SK-N-SH (cell line): ENCODE results near the gene SERPINI1.

Source experiments
- CHD2 ChIP-seq: fragments of 150-350 bp; IDR thresholded peaks from 2 replicates; pipeline ENCODE4 v1.6.1; 2018; ENCODE audit warnings: low read length; ENCODE audit not compliant: partially characterized antibody
- CTCF ChIP-seq: fragments of 200-600 bp; sonication (generic); IDR thresholded peaks from 2 replicates; pipeline ENCODE4 v1.6.1; 2017; ENCODE audit warnings: antibody characterized with exemption, mild to moderate bottlenecking, moderate library complexity
- EZH2phosphoT487 ChIP-seq: fragments of 200-600 bp; sonication (generic); IDR thresholded peaks from 2 replicates; pipeline ENCODE4 v1.6.1; 2017; ENCODE audit warnings: low read depth, mixed run types, mild to moderate bottlenecking, antibody characterized with exemption, moderate library complexity, borderline replicate concordance
- GATA2 ChIP-seq: sonication (generic); formaldehyde crosslinking; IDR thresholded peaks from 2 replicates; pipeline ENCODE4 v1.5.0; 2020; ENCODE audit warnings: mild to moderate bottlenecking, missing genetic modification reagents
- MXI1 ChIP-seq: IDR thresholded peaks from 2 replicates; pipeline ENCODE4 v1.6.1; 2012; ENCODE audit warnings: mild to moderate bottlenecking, low read depth, low read length, improper control_type of control experiment
- REST ChIP-seq: IDR thresholded peaks from 2 replicates; pipeline ENCODE4 v1.6.1; 2012; ENCODE audit warnings: mild to moderate bottlenecking, low read depth, low read length, moderate library complexity
- RFX5 ChIP-seq: IDR thresholded peaks from 2 replicates; pipeline ENCODE4 v1.6.1; 2012; ENCODE audit warnings: mild to moderate bottlenecking, improper control_type of control experiment, low read length
- SIN3A ChIP-seq: IDR thresholded peaks from 2 replicates; pipeline ENCODE4 v1.6.1; 2012; ENCODE audit warnings: low read depth, mild to moderate bottlenecking, low read length, moderate library complexity, borderline replicate concordance
- TAF1 ChIP-seq: IDR thresholded peaks from 2 replicates; pipeline ENCODE4 v1.6.1; 2012; ENCODE audit warnings: low read depth, mild to moderate bottlenecking, low read length, moderate library complexity, borderline replicate concordance
- USF1 ChIP-seq: IDR thresholded peaks from 2 replicates; pipeline ENCODE4 v1.4.0; 2012; ENCODE audit warnings: low read depth, borderline replicate concordance
- USF2 ChIP-seq: fragments of 150-350 bp; IDR thresholded peaks from 2 replicates; pipeline ENCODE4 v1.6.1; 2017; ENCODE audit warnings: antibody characterized with exemption, low read length, low read depth, borderline replicate concordance
- YY1 ChIP-seq: IDR thresholded peaks from 2 replicates; pipeline ENCODE4 v1.4.0; 2012; ENCODE audit warnings: low read depth, mild to moderate bottlenecking
- ZBTB33 ChIP-seq: IDR thresholded peaks from 2 replicates; pipeline ENCODE4 v1.4.0; 2012; ENCODE audit warnings: low read depth, borderline replicate concordance

- TF ChIP-seq CTCF (no peak), REST (no peak), RFX5 (no peak), TAF1 (no peak), GATA2 (no peak), MXI1 (no peak), YY1 (no peak), SIN3A (no peak), USF2 (no peak), USF1 (no peak), ZBTB33 (no peak), EZH2phosphoT487 (no peak), CHD2 (no peak)
Observed at GRCh38 chr3:167733961-167734497, 1.5 kb upstream of the SERPINI1 start.
